22Rv1 (cell line): Measurements from ENCODE around the gene SPIRE1.

Experiments
- H3K27ac ChIP-seq: fragments of 450-650 bp; 2 replicates; pipeline ENCODE4 v1.5.1; 2017
- CTCF ChIP-seq: fragments of 450-650 bp; IDR thresholded peaks from 2 replicates; pipeline ENCODE4 v1.5.1; 2017; ENCODE audit warnings: mild to moderate bottlenecking
- ZFX ChIP-seq: fragments of 450-650 bp; IDR thresholded peaks from 2 replicates; pipeline ENCODE4 v1.6.1; 2017; ENCODE audit warnings: antibody characterized with exemption, borderline replicate concordance

Gene SPIRE1

GRCh38 chr18:12401881-12402280, 256.0 kb downstream of the SPIRE1 start:
- H3K27ac ChIP-seq: no peak overlapping the region
- TF ChIP-seq ZFX: no peak

- H3K27ac ChIP-seq: no peak overlapping the region
- no peak for TF ChIP-seq ZFX
- no peak for TF ChIP-seq CTCF
Observed at GRCh38 chr18:12399231-12399630, 258.7 kb downstream of the SPIRE1 start.

GRCh38 chr18:12398625-12399024, 259.3 kb downstream of the SPIRE1 start:
- TF ChIP-seq CTCF (no peak), ZFX (no peak)
- no peak overlapping the region for H3K27ac ChIP-seq

- no peak for TF ChIP-seq CTCF
- no peak for TF ChIP-seq ZFX
- no peak overlapping the region for H3K27ac ChIP-seq
Observed at GRCh38 chr18:12397793-12398192, 260.1 kb downstream of the SPIRE1 start.

- H3K27ac ChIP-seq: no peak overlapping the region
- no peak for TF ChIP-seq ZFX
- no peak for TF ChIP-seq CTCF
Observed at GRCh38 chr18:12397254-12397653, 260.7 kb downstream of the SPIRE1 start.
